GM13976 (cell line): ENCODE results near the gene C7orf25.

Experiments
- DNase-seq: peaks from one replicate; pipeline ENCODE4 v3.0.0; 2012; ENCODE audit warnings: low spot score
- in situ Hi-C: fragments of 300-500 bp; cut with MboI; formaldehyde crosslinking; loops from one replicate; pipeline ENCODE4 v1.12.0; 2022; ENCODE audit warnings: low sequenced_read_pairs, mixed read lengths, inconsistent platforms; ENCODE audit not compliant: unreplicated experiment
- TF ChIP-seq, protein P1 (sequence below): IDR thresholded peaks from 2 replicates; pipeline ENCODE4 v1.5.1; 2012; ENCODE audit warnings: borderline replicate concordance, mild to moderate bottlenecking; ENCODE audit not compliant: insufficient read depth; ENCODE audit errors: extremely low read depth, missing control alignments, control extremely low read depth

Gene C7orf25

DNA sequence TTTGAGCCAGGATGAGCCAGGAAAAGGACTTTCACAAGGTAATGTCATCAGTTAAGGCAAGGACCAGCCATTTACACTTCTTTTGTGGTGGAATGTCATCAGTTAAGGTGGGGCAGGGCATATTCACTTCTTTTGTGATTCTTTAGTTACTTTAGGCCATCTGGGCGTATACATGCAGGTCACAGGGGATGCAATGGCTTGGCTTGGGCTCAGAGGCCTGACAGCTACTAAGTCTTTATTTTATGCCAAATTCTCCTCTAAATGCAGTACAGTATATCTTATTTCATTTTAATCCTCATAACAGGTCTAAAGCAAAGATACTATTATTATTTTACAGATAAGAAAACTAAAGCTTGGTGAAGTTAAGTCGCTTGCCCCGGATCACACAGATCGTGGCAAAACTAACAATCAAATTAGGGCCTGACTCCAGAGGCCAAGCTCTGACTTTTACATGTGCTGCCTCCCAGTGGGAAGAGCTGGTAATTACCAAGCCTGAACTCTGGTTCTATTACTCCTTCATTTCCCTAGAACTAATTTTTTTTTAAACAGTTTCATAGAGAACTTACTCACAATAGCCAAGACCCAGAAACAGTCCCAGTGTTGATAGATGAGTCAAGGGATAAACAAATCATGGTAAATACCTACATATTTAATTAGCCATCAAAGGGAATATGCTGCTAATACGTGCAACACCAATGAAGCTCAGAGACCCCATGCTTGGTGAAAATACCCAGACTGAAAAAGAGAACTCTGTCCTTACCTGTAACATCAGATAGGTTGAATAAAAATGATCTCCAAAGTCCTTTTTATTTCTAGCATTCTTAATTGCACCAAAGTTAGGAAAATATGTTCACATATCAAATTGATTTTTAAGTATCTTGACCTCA lies 35.4 kb downstream of the C7orf25 start:
- in situ Hi-C loops = no loop called here
- DNase-seq = peak; percentile 72
- TF ChIP-seq, protein P1, sequence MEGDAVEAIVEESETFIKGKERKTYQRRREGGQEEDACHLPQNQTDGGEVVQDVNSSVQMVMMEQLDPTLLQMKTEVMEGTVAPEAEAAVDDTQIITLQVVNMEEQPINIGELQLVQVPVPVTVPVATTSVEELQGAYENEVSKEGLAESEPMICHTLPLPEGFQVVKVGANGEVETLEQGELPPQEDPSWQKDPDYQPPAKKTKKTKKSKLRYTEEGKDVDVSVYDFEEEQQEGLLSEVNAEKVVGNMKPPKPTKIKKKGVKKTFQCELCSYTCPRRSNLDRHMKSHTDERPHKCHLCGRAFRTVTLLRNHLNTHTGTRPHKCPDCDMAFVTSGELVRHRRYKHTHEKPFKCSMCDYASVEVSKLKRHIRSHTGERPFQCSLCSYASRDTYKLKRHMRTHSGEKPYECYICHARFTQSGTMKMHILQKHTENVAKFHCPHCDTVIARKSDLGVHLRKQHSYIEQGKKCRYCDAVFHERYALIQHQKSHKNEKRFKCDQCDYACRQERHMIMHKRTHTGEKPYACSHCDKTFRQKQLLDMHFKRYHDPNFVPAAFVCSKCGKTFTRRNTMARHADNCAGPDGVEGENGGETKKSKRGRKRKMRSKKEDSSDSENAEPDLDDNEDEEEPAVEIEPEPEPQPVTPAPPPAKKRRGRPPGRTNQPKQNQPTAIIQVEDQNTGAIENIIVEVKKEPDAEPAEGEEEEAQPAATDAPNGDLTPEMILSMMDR = peak; percentile 75

DNA sequence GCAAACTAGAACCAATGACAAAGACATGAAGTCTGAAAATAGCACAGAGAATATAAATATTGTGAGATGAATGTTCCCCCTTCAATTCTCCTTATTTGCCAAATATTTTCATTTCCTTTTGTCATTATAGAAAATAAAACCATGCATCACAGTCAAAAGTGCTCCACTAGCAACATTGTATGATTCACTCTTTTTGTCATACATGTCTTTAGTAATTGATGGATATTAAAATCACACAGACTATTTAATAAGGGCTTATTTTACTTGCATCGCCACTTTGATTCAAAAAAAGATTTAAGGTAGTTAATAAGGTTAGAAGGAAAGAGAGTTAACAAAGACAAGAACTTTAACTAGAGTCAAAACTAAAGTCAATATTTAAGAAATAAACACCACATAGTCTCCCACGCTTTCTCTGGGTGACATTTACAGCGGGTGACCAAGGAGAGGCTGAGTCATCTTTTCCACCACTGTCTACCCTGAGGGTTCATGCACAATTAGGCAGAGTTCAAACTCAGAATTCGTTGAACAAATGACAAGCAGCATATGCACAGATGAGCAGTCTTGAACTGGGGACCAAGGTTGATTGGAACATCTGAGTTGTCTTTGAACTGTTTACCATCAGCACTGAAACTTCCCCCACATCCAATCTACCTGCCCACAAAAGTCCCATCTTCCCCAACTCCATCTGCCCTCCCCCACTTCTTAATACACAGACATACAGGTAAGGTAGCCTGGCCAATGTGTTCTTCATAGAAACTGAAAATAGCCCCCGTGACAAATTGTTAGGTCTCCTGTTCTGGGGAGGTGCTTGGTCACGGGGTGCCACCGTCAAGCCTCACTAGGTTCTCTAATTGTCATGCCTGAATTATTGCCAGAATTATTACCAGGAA lies 42.5 kb downstream of the C7orf25 start:
- in situ Hi-C loops = no loop called here
- peak; percentile 73 for DNase-seq
- TF ChIP-seq, protein P1 = no peak

DNA sequence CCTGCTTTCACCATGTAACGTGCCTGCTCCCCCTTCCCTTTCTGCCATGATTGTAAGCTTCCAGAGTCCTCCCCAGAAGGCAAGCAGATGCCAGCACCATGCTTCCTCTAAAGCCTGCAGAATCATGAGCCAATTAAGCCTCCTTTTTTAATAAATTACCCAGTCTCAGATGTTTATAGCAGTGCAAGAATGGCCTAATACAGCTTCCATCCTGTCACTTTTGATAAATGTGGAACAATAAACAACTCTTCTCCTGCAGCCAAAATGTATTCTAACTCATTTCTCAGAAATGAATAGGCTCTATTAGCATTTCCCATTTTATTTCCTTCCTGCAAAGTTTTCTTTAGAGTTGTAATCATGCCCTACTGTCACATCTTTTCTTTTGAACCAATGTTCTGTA lies 43.4 kb downstream of the C7orf25 start:
- no peak for DNase-seq
- in situ Hi-C loops = no loop called here
- TF ChIP-seq, protein P1 = no peak
